ENCODE measurements around the gene TSPEAR. TPM values are rescaled to one million over a fixed set of nuclear protein-coding genes. Genes with fewer than 3 reads are reported as not detected.

TSPEAR gene
- total RNA-seq, 6 experiments from 2014 or later = not detected

GRCh38 chr21:44519346-44520325, 191.7 kb downstream of the TSPEAR start:
- intact Hi-C loops (cut with DNase I) = loop anchor here (10.0 kb wide), 2 partner anchors 265 to 275 kb away; no protein-coding TSS in a partner anchor
- 85% methylated on average over 12 of the region's 28 CpGs for WGBS (ENCODE audit: insufficient coverage, low coverage, low lambda C conversion rate, missing lambda C conversion rate)
- Histone ChIP-seq H3K27ac (no peak overlapping the region), H3K4me3 (no peak overlapping the region), H3K36me3 (no peaks in the 10 kb centered on the region), H3K9me3 (no peaks in the 10 kb centered on the region), H3K4me1 (no peaks in the 10 kb centered on the region), H3K27me3 (no peaks in the 10 kb centered on the region)
- TF ChIP-seq, protein P1, sequence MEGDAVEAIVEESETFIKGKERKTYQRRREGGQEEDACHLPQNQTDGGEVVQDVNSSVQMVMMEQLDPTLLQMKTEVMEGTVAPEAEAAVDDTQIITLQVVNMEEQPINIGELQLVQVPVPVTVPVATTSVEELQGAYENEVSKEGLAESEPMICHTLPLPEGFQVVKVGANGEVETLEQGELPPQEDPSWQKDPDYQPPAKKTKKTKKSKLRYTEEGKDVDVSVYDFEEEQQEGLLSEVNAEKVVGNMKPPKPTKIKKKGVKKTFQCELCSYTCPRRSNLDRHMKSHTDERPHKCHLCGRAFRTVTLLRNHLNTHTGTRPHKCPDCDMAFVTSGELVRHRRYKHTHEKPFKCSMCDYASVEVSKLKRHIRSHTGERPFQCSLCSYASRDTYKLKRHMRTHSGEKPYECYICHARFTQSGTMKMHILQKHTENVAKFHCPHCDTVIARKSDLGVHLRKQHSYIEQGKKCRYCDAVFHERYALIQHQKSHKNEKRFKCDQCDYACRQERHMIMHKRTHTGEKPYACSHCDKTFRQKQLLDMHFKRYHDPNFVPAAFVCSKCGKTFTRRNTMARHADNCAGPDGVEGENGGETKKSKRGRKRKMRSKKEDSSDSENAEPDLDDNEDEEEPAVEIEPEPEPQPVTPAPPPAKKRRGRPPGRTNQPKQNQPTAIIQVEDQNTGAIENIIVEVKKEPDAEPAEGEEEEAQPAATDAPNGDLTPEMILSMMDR (IDR thresholded peaks at IDR 0.05) = no peak
- TF ChIP-seq POLR2A (IDR thresholded peaks at IDR 0.05) = no peak
- ATAC-seq (no peak), DNase-seq (peak in 1 of 3 donors; percentile 11)

GRCh38 chr21:44518686-44519085, 192.7 kb downstream of the TSPEAR start:
- H3K9me3 ChIP-seq = no peaks in the 10 kb centered on the region
- no peaks in the 10 kb centered on the region for H3K27me3 ChIP-seq
- H3K36me3 ChIP-seq = no peaks in the 10 kb centered on the region
- ATAC-seq (no peak), DNase-seq (peak in 1 of 3 donors; percentile 11)
- no peak for TF ChIP-seq POLR2A (IDR thresholded peaks at IDR 0.05)
- TF ChIP-seq, protein P1 (IDR thresholded peaks at IDR 0.05) = no peak
- H3K4me1 ChIP-seq = no peaks in the 10 kb centered on the region
- WGBS (ENCODE audit: insufficient coverage, low coverage, low lambda C conversion rate, missing lambda C conversion rate) = 52% methylated on average over 3 of the region's 12 CpGs
- H3K27ac ChIP-seq = no peak overlapping the region
- intact Hi-C loops (cut with DNase I) = loop anchor here (10.0 kb wide), 2 partner anchors 266 to 276 kb away; no protein-coding TSS in a partner anchor
- no peak overlapping the region for H3K4me3 ChIP-seq

GRCh38 chr21:44517175-44517899, 194.0 kb downstream of the TSPEAR start:
- TF ChIP-seq, protein P1 (IDR thresholded peaks at IDR 0.05) = no peak
- no peaks in the 10 kb centered on the region for H3K9me3 ChIP-seq
- no peaks in the 10 kb centered on the region for H3K27me3 ChIP-seq
- peak in 2 of 3 donors; percentile 33 to 71 for DNase-seq
- H3K36me3 ChIP-seq = no peaks in the 10 kb centered on the region
- H3K4me3 ChIP-seq = peak overlapping the region in 1 of 3 donors; percentile 16
- H3K4me1 ChIP-seq = no peaks in the 10 kb centered on the region
- ATAC-seq = peak; percentile 32 to 63 (median 57)
- intact Hi-C loops (cut with DNase I) = loop anchor here (10.0 kb wide), 2 partner anchors 267 to 277 kb away; no protein-coding TSS in a partner anchor
- 81% methylated on average over 7 of the region's 15 CpGs for WGBS (ENCODE audit: insufficient coverage, low coverage, low lambda C conversion rate, missing lambda C conversion rate)
- no peak overlapping the region for H3K27ac ChIP-seq

DNA sequence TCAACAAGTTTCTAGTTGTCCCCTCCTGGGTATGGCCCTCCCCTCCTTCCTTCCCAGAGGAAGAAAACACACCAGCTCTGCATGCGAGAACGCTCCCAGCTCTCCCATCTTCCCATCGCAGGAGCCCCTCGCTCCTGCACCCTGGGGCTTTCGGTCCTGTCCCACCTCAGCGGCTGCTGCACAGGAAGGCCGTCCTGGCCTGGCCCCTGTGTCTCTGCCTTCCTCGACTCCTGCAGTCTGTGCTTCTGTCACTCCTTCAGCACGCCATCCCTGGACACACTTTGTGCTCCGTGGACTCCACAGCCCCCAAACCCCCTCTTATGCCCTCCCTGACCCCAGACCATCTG, 194.6 kb downstream of the TSPEAR start:
- H3K4me3 ChIP-seq = no peak overlapping the region
- intact Hi-C loops (cut with DNase I) = loop anchor here (10.0 kb wide), 2 partner anchors 268 to 278 kb away; no protein-coding TSS in a partner anchor
- ATAC-seq = no peak
- H3K9me3 ChIP-seq = no peaks in the 10 kb centered on the region
- DNase-seq = peak in 2 of 3 donors; percentile 16 to 38
- WGBS (ENCODE audit: insufficient coverage, low coverage, low lambda C conversion rate, missing lambda C conversion rate) = 88% methylated on average over 10 of the region's 10 CpGs
- no peak overlapping the region for H3K27ac ChIP-seq
- no peaks in the 10 kb centered on the region for H3K27me3 ChIP-seq
- no peaks in the 10 kb centered on the region for H3K4me1 ChIP-seq
- TF ChIP-seq, protein P1 (IDR thresholded peaks at IDR 0.05) = no peak
- TF ChIP-seq POLR2A (IDR thresholded peaks at IDR 0.05) = no peak
- no peaks in the 10 kb centered on the region for H3K36me3 ChIP-seq

All from right lobe of liver (tissue), 6 donors.